RWPE2 (cell line): ENCODE results near the gene DHX34.

Source experiments
- ATAC-seq: fragments of 200-7000 bp; cut with Tn5 transposase; 3 replicates; pipeline ENCODE4 v1.9.1; 2021; ENCODE audit warnings: low read depth
- DNase-seq: peaks from one replicate; pipeline ENCODE4 v3.0.0-alpha.2; 2020; ENCODE audit warnings: low spot score
- H3K27ac ChIP-seq: fragments of 450-650 bp; 2 replicates; pipeline ENCODE4 v1.5.1; 2017; ENCODE audit warnings: mild to moderate bottlenecking; ENCODE audit not compliant: poor library complexity, severe bottlenecking
- H3K27me3 ChIP-seq: fragments of 250-450 bp; sonication (Bioruptor Pico); 2 replicates; pipeline ENCODE4 v1.5.1; 2021; ENCODE audit warnings: mild to moderate bottlenecking, moderate library complexity; ENCODE audit not compliant: insufficient read depth, poor library complexity, severe bottlenecking
- H3K36me3 ChIP-seq: fragments of 250-450 bp; sonication (Bioruptor Pico); 2 replicates; pipeline ENCODE4 v1.5.1; 2020; ENCODE audit warnings: low read depth, mild to moderate bottlenecking, moderate library complexity
- H3K4me1 ChIP-seq: fragments of 250-450 bp; sonication (Bioruptor Pico); 2 replicates; pipeline ENCODE4 v1.5.1; 2021; ENCODE audit warnings: mild to moderate bottlenecking, moderate library complexity; ENCODE audit not compliant: insufficient read depth, poor library complexity, severe bottlenecking
- H3K4me3 ChIP-seq: fragments of 250-450 bp; sonication (Bioruptor Pico); 2 replicates; pipeline ENCODE4 v1.5.1; 2021; ENCODE audit warnings: mild to moderate bottlenecking, moderate library complexity; ENCODE audit not compliant: severe bottlenecking
- H3K9me3 ChIP-seq: fragments of 250-450 bp; sonication (Bioruptor Pico); 2 replicates; pipeline ENCODE4 v1.5.1; 2021; ENCODE audit warnings: mild to moderate bottlenecking, moderate library complexity; ENCODE audit not compliant: severe bottlenecking
- CTCF ChIP-seq: fragments of 450-650 bp; IDR thresholded peaks from one replicate; pipeline ENCODE4 v1.5.1; 2017; ENCODE audit warnings: mild to moderate bottlenecking, moderate library complexity; ENCODE audit not compliant: poor library complexity, severe bottlenecking

The DHX34 gene

GRCh38 chr19:47312366-47313006 lies 36.6 kb upstream of the DHX34 start:
- no peaks in the 10 kb centered on the region for H3K36me3 ChIP-seq
- TF ChIP-seq CTCF, result no peak
- no peak for DNase-seq
- no peak for ATAC-seq
- no peaks in the 10 kb centered on the region for H3K9me3 ChIP-seq
- H3K27ac ChIP-seq, result peak overlapping the region; percentile 23
- no peak overlapping the region for H3K4me3 ChIP-seq
- H3K27me3 ChIP-seq, result no peaks in the 10 kb centered on the region
- H3K4me1 ChIP-seq, result peaks cover 12% of the 10 kb centered on the region

- peaks cover 11% of the 10 kb centered on the region for H3K4me1 ChIP-seq
- TF ChIP-seq CTCF, result no peak
- H3K27me3 ChIP-seq, result no peaks in the 10 kb centered on the region
- no peak overlapping the region for H3K4me3 ChIP-seq
- peak overlapping the region; percentile 23 for H3K27ac ChIP-seq
- ATAC-seq, result no peak
- no peaks in the 10 kb centered on the region for H3K9me3 ChIP-seq
- DNase-seq, result no peak
- no peaks in the 10 kb centered on the region for H3K36me3 ChIP-seq
Observed at GRCh38 chr19:47313754-47314295, 35.3 kb upstream of the DHX34 start.

GRCh38 chr19:47315125-47315821 lies 33.8 kb upstream of the DHX34 start:
- no peak overlapping the region for H3K4me3 ChIP-seq
- TF ChIP-seq CTCF, result no peak
- H3K27me3 ChIP-seq, result no peaks in the 10 kb centered on the region
- peaks cover 9% of the 10 kb centered on the region for H3K4me1 ChIP-seq
- H3K9me3 ChIP-seq, result no peaks in the 10 kb centered on the region
- peak; percentile 88 for DNase-seq
- peak; percentile 93 for ATAC-seq
- no peaks in the 10 kb centered on the region for H3K36me3 ChIP-seq
- H3K27ac ChIP-seq, result peak overlapping the region; percentile 45

- Histone ChIP-seq H3K36me3 (no peaks in the 10 kb centered on the region), H3K4me3 (no peak overlapping the region), H3K27ac (no peak overlapping the region), H3K9me3 (no peaks in the 10 kb centered on the region), H3K27me3 (no peaks in the 10 kb centered on the region), H3K4me1 (peaks cover 3% of the 10 kb centered on the region)
- TF ChIP-seq CTCF, result no peak
- DNase-seq (no peak), ATAC-seq (no peak)
Observed at GRCh38 chr19:47316513-47316912, 32.6 kb upstream of the DHX34 start.
